A673 (cell line): Measurements from ENCODE around the gene SSX4. TPM values are rescaled to one million over a fixed set of nuclear protein-coding genes. Genes with fewer than 3 reads are reported as not detected.
"Not testable (repeated sequence)": the region's sequence is repeated elsewhere in the genome, so short reads cannot be mapped to it uniquely, and the experiment has no call there.

Source experiments
- BruUV-seq: library from RNA; stranded (reverse); fragments of 400-500 nt; replicated peaks from 2 replicates; lab custom pipeline; 2021; lab: Mats Ljungman, UMichigan
- CTCF ChIA-PET: fragments of 300-600 bp; sonication (Branson Sonifier 250); formaldehyde crosslinking; loops from one replicate; lab custom pipeline; 2022; ENCODE audit warnings: antibody characterized with exemption; lab: Charles Lee
- POLR2A ChIA-PET: fragments of 300-600 bp; sonication (Branson Sonifier 250); formaldehyde crosslinking; loops from one replicate; lab custom pipeline; 2022; ENCODE audit warnings: antibody characterized with exemption; ENCODE audit not compliant: low non-redundant PET; lab: Charles Lee
- DNase-seq: peaks from one replicate; pipeline ENCODE4 v3.0.0-alpha.2; 2015; ENCODE audit warnings: low spot score
- H3K27ac ChIP-seq: fragments of 200-600 bp; sonication (generic); 2 replicates; pipeline ENCODE4 v1.5.1; 2016; ENCODE audit warnings: mixed run types, low read depth, mild to moderate bottlenecking, mixed read lengths, antibody characterized with exemption, low read length; ENCODE audit not compliant: poor library complexity, severe bottlenecking
- H3K27me3 ChIP-seq: fragments of 200-600 bp; sonication (generic); replicated peaks from 2 replicates; pipeline ENCODE4 v1.6.1; 2017; ENCODE audit warnings: mixed run types, low read depth, mild to moderate bottlenecking, mixed read lengths, antibody characterized with exemption, low read length; ENCODE audit not compliant: insufficient read depth, poor library complexity
- H3K36me3 ChIP-seq: fragments of 200-600 bp; sonication (generic); 2 replicates; pipeline ENCODE4 v1.6.1; 2016; ENCODE audit warnings: mixed run types, mild to moderate bottlenecking, mixed read lengths, antibody characterized with exemption, low read length; ENCODE audit not compliant: insufficient read depth, poor library complexity, severe bottlenecking
- H3K4me1 ChIP-seq: fragments of 200-600 bp; sonication (generic); 2 replicates; pipeline ENCODE4 v1.6.1; 2017; ENCODE audit warnings: mixed run types, mild to moderate bottlenecking, mixed read lengths, antibody characterized with exemption, low read length; ENCODE audit not compliant: insufficient read depth, poor library complexity, severe bottlenecking
- H3K4me3 ChIP-seq: fragments of 200-600 bp; sonication (generic); 2 replicates; pipeline ENCODE4 v1.5.1; 2016; ENCODE audit warnings: low read depth, mixed run types, mild to moderate bottlenecking, mixed read lengths, low read length; ENCODE audit not compliant: poor library complexity, severe bottlenecking
- H3K9me3 ChIP-seq: fragments of 200-600 bp; sonication (generic); 2 replicates; pipeline ENCODE4 v1.6.1; 2016; ENCODE audit warnings: mixed run types, low read depth, mild to moderate bottlenecking, mixed read lengths, antibody characterized with exemption, low read length; ENCODE audit not compliant: poor library complexity, severe bottlenecking
- intact Hi-C: fragments of 100-400 bp; cut with micrococcal nuclease; formaldehyde crosslinking; loops from one replicate; pipeline ENCODE4 v1.10.0; 2022; ENCODE audit not compliant: unreplicated experiment
- total RNA-seq: library from RNA; stranded (reverse); gene quantifications from 2 replicates; pipeline ENCODE4 v1.2.3, GENCODE V29; 2021

Gene SSX4
- total RNA-seq, 1 experiment from 2014 or later, result not detected

DNA sequence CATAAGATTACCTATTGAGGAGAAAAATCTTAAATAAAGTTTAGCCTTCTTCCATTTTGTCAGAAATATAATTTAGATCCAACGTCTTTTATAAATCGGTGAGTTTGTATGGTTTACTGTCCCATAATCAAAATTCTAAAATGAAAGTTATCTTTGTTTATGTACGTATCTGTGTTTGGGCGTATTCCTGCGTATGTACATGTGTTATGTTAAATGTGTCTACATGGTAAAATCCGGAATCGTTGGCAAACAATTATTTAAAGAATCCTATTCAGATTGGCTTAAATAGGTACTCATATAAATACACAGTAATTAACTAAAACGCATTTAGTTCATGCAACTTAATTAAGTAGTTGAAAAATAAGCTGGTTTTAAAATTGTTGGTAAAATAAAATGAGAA, 12.9 kb upstream of the SSX4 start:
- DNase-seq, H3K4me1 ChIP-seq, H3K4me3 ChIP-seq, intact Hi-C loops, H3K9me3 ChIP-seq, CTCF ChIA-PET, POLR2A ChIA-PET, BruUV-seq, H3K27me3 ChIP-seq, H3K27ac ChIP-seq, H3K36me3 ChIP-seq: not testable (repeated sequence)

DNA sequence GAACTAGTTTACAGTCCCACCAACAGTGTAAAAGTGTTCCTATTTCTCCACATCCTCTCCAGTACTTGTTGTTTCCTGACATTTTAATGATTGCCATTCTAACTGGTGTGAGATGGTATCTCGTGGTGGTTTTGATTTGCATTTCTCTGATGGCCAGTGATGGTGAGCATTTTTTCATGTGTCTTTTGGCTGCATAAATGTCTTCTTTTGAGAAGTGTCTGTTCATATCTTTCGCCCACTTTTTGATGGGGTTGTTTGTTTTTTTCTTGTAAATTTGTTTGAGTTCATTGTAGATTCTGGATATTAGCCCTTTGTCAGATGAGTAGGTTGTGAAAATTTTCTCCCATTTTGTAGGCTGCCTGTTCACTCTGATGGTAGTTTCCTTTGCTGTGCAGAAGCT, 13.6 kb downstream of the SSX4 start:
- H3K36me3 ChIP-seq, H3K9me3 ChIP-seq, intact Hi-C loops, H3K4me3 ChIP-seq, H3K27me3 ChIP-seq, POLR2A ChIA-PET, DNase-seq, H3K4me1 ChIP-seq, BruUV-seq, CTCF ChIA-PET, H3K27ac ChIP-seq: not testable (repeated sequence)

DNA sequence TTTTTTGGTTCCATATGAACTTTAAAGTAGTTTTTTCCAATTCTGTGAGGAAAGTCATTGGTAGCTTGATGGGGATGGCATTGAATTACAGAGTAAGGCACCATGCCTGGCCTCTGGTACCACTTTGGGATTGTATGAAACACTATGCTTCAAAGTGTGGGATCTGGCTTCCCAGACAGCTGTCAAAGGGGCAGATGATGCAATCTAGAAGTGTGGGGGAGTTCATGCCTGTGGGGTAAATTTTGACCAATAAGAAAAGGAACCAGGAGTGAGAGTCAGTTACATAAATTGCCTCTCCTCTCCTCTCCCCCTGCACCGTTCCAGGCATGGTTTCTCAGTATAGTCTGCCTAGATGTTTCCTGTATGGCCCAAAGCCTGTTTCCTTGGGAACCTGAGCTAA, 14.5 kb downstream of the SSX4 start:
- POLR2A ChIA-PET, CTCF ChIA-PET, H3K4me3 ChIP-seq, BruUV-seq, intact Hi-C loops, H3K4me1 ChIP-seq, H3K27me3 ChIP-seq, DNase-seq, H3K27ac ChIP-seq, H3K36me3 ChIP-seq, H3K9me3 ChIP-seq: not testable (repeated sequence)

GRCh38 chrX:48411860-48412259, 28.5 kb downstream of the SSX4 start, which contains the start of gene SSX4B:
SSX4B (minus strand) TSS chrX:48411960; CDS start chrX:48411372, 588 bp downstream.
- H3K27ac ChIP-seq, H3K4me3 ChIP-seq, BruUV-seq, H3K9me3 ChIP-seq, DNase-seq, CTCF ChIA-PET, H3K4me1 ChIP-seq, H3K36me3 ChIP-seq, intact Hi-C loops, POLR2A ChIA-PET, H3K27me3 ChIP-seq: not testable (repeated sequence)

DNA sequence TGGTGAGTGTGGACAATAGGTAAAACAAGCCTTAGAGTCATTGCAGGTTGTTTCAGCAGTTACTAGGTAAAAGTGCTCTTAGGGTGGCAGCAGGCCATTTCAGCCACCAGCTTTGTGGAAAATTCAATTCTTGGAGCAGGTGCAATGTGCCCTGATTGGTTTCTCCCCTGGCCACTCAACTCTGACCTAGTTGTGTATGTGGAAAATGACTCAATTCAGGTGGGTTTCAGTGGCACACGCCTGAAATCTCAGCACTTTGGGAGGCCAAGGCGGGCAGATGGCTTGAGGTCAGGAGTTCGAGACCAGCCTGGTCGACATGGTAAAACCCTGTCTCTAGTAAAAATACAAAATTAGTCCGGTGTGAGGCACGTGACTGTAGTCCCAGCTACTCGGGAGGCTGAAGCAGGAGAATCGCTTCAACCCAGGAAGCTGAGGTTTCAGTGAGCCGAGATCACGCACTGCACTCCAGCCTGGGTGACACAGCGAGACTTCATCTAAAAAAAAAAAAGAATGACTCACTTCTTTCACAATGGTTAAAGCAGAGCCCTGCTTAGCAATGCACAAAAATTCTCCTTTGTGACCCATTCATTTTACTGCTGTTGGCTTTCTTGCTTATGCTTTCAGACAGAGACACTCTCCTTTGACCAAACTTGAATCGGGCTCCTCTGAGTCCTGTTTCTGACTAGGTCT, 43.8 kb downstream of the SSX4 start:
- H3K36me3 ChIP-seq, H3K4me3 ChIP-seq, H3K27me3 ChIP-seq, H3K9me3 ChIP-seq, POLR2A ChIA-PET, H3K27ac ChIP-seq, CTCF ChIA-PET, BruUV-seq, intact Hi-C loops, H3K4me1 ChIP-seq, DNase-seq: not testable (repeated sequence)

DNA sequence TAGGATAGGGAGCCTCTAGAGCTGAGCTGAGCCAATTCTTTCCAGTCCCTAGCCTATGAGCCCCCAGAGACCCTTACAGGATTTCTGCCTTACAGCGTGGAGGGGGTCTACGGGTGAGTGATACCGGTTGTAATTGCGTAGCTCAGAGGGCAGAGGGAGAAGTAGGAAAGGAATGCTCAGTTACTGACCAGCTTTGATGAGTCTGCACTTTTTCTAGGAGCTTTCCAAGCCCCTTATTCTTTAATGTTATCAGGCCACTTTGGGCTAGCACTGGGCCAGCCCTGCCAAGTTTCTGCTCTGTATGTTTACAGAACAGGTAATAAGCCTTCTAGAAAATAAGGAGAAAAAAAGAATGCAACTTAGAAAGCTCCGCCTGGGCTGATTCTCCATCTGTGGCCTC, 46.3 kb downstream of the SSX4 start:
- POLR2A ChIA-PET, CTCF ChIA-PET, DNase-seq, H3K27ac ChIP-seq, H3K4me3 ChIP-seq, intact Hi-C loops, H3K9me3 ChIP-seq, H3K36me3 ChIP-seq, BruUV-seq, H3K4me1 ChIP-seq, H3K27me3 ChIP-seq: not testable (repeated sequence)

DNA sequence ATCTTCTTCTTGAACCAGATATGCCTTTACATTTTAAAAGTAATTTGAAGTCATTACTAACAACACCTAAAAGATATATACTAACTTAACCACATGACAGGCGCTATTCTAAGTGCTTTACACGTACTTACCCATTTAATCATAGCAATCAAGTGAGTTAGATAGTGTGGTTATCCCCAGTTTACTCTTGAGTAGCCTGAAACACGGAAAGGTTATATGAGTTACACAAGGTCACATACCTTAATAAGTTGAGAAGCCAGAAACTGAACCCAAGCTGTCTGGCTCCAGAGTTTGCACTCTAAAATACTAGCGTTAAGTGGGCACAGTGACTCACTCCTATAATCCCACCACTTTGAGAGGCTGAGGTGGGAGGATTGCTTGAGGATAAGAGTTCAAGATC, 46.8 kb downstream of the SSX4 start:
- DNase-seq, H3K27ac ChIP-seq, H3K27me3 ChIP-seq, intact Hi-C loops, BruUV-seq, POLR2A ChIA-PET, H3K4me3 ChIP-seq, H3K4me1 ChIP-seq, H3K9me3 ChIP-seq, CTCF ChIA-PET, H3K36me3 ChIP-seq: not testable (repeated sequence)

- POLR2A ChIA-PET, intact Hi-C loops, H3K9me3 ChIP-seq, BruUV-seq, CTCF ChIA-PET, DNase-seq, H3K4me3 ChIP-seq, H3K27ac ChIP-seq, H3K27me3 ChIP-seq, H3K4me1 ChIP-seq, H3K36me3 ChIP-seq: not testable (repeated sequence)
These were observed 50.4 kb downstream of the SSX4 start for GRCh38 chrX:48433713-48434112.
